ENCODE results near the gene CASK.

DNA sequence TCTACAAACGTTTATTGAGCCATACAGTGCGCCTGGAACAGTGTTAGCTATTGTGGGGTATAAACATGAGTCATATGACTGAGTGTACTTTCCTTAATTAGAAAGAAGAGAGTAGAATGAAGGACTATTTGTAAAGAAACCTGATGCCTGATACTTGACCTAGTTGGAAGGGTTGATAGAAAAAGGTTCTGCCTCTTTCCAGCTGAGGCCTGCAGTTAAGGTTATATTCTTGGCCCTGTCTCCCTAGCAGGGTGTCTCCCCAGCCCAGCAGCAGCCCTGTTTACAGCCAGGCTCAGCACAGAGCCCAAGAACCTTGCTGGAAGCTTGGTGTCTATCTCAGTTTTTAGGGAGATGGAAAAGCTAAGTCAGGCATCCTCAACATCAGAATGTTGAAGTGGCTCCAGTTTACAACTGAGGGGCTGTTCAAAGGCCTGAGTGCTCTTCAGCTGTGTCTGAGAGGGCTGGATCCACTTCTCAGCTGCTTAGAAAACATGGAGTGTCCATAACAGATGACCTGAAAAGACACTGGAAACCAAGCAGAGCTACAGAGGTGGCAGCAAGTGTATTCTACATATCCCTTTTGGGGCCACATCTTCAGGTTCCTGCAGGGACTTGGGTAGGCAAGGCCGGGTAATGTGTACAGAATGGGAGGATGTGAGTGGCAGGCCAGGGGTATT, 454.6 kb downstream of the CASK start:
- TF ChIP-seq POLR2AphosphoS5 (IDR thresholded peaks at IDR 0.05; ENCODE audit: borderline replicate concordance, low read depth, low read length) (no peak), EZH2 (IDR thresholded peaks at IDR 0.05) (no peak), FOXP2 (optimal IDR thresholded peaks at IDR 0.05; ENCODE audit: control extremely low read depth, extremely low read length, insufficient read depth) (no peak)
